ENCODE data around the gene EDEM3. TPM values are rescaled to one million over a fixed set of nuclear protein-coding genes. Genes with fewer than 3 reads are reported as not detected.

EDEM3 gene
- polyA plus RNA-seq, 1 donor from 2014 or later: 49.5 TPM

- H3K4me2 ChIP-seq (ENCODE audit: low read length): no peak overlapping the region
- no peaks in the 10 kb centered on the region for H3K9me2 ChIP-seq (ENCODE audit: insufficient read depth, low read length)
- no peaks in the 10 kb centered on the region for H3K79me2 ChIP-seq (replicated peaks; ENCODE audit: insufficient read depth, low read length)
- no peak overlapping the region for H3K9ac ChIP-seq (ENCODE audit: low read length)
- no peaks in the 10 kb centered on the region for H3K27me3 ChIP-seq (ENCODE audit: insufficient read depth, low read depth, low read length)
- no peak for TF ChIP-seq TAF1 (IDR thresholded peaks at IDR 0.05; ENCODE audit: low read depth)
- no peak for TF ChIP-seq EP300 (conservative IDR thresholded peaks at IDR 0.05; ENCODE audit: poor library complexity, severe bottlenecking)
- no peak for TF ChIP-seq EZH2 (IDR thresholded peaks at IDR 0.05; ENCODE audit: borderline replicate concordance, insufficient read depth, low read length, poor library complexity, severe bottlenecking)
- no peak for TF ChIP-seq REST (IDR thresholded peaks at IDR 0.05; ENCODE audit: borderline replicate concordance)
- no peaks in the 10 kb centered on the region for H3K9me3 ChIP-seq (ENCODE audit: low read length)
- H3K4me3 ChIP-seq (ENCODE audit: low read length): peak overlapping the region; percentile 8
- no peak overlapping the region for H3K27ac ChIP-seq (ENCODE audit: low read length)
- H3F3A ChIP-seq (ENCODE audit: insufficient read depth, low read length, poor library complexity, severe bottlenecking): no peaks in the 10 kb centered on the region
- no peaks in the 10 kb centered on the region for H4K20me1 ChIP-seq (ENCODE audit: insufficient read depth)
- H3K36me3 ChIP-seq (ENCODE audit: insufficient read depth, low read length): no peaks in the 10 kb centered on the region
- H2AFZ ChIP-seq (ENCODE audit: low read depth, low read length): no peak overlapping the region
These were observed 89.3 kb downstream of the EDEM3 start for GRCh38 chr1:184665360-184665759.

GRCh38 chr1:184664661-184665060 lies 90.0 kb downstream of the EDEM3 start:
- H4K20me1 ChIP-seq (ENCODE audit: insufficient read depth): no peaks in the 10 kb centered on the region
- H3K27me3 ChIP-seq (ENCODE audit: insufficient read depth, low read depth, low read length): no peaks in the 10 kb centered on the region
- no peaks in the 10 kb centered on the region for H3K36me3 ChIP-seq (ENCODE audit: insufficient read depth, low read length)
- no peaks in the 10 kb centered on the region for H3F3A ChIP-seq (ENCODE audit: insufficient read depth, low read length, poor library complexity, severe bottlenecking)
- H3K9ac ChIP-seq (ENCODE audit: low read length): no peak overlapping the region
- H3K4me3 ChIP-seq (ENCODE audit: low read length): no peak overlapping the region
- H3K27ac ChIP-seq (ENCODE audit: low read length): no peak overlapping the region
- no peaks in the 10 kb centered on the region for H3K9me2 ChIP-seq (ENCODE audit: insufficient read depth, low read length)
- TF ChIP-seq TAF1 (IDR thresholded peaks at IDR 0.05; ENCODE audit: low read depth) (no peak), CTCF (IDR thresholded peaks at IDR 0.05; ENCODE audit: poor library complexity, severe bottlenecking) (no peak), SMC3 (conservative IDR thresholded peaks at IDR 0.05; ENCODE audit: poor library complexity) (no peak), EZH2 (IDR thresholded peaks at IDR 0.05; ENCODE audit: borderline replicate concordance, insufficient read depth, low read length, poor library complexity, severe bottlenecking) (no peak), POLR2AphosphoS5 (IDR thresholded peaks at IDR 0.05) (no peak), EP300 (conservative IDR thresholded peaks at IDR 0.05; ENCODE audit: poor library complexity, severe bottlenecking) (no peak), RAD21 (conservative IDR thresholded peaks at IDR 0.05) (no peak), MXI1 (conservative IDR thresholded peaks at IDR 0.05; ENCODE audit: poor library complexity, severe bottlenecking) (no peak), REST (IDR thresholded peaks at IDR 0.05; ENCODE audit: borderline replicate concordance) (no peak)
- no peak overlapping the region for H2AFZ ChIP-seq (ENCODE audit: low read depth, low read length)
- H3K79me2 ChIP-seq (replicated peaks; ENCODE audit: insufficient read depth, low read length): no peaks in the 10 kb centered on the region
- H3K9me3 ChIP-seq (ENCODE audit: low read length): no peaks in the 10 kb centered on the region
- no peak overlapping the region for H3K4me2 ChIP-seq (ENCODE audit: low read length)
